Astrocyte (in vitro differentiated cells and primary cell): ENCODE results near the gene PDZD2. TPM values are rescaled to one million over a fixed set of nuclear protein-coding genes. Genes with fewer than 3 reads are reported as not detected.

Experiments
- DNase-seq: peaks from one replicate; pipeline ENCODE4 v3.0.0-alpha.2; 2010; ENCODE audit warnings: low read depth
- FAIRE-seq: peaks from 2 replicates; lab custom pipeline; 2011; peaks lifted over from hg19 to GRCh38; lab: Jason Lieb, UNC
- H2AFZ ChIP-seq: 2 replicates; pipeline ENCODE4 v1.6.0; 2012; ENCODE audit warnings: low read depth, low read length, inconsistent platforms
- H3K27ac ChIP-seq: 2 replicates; pipeline ENCODE4 v1.5.1; 2011; ENCODE audit warnings: low read depth, low read length, inconsistent platforms
- H3K27me3 ChIP-seq: 2 replicates; pipeline ENCODE4 v1.6.0; 2011; ENCODE audit warnings: low read length, inconsistent platforms; ENCODE audit not compliant: insufficient read depth
- H3K36me3 ChIP-seq: 2 replicates; pipeline ENCODE4 v1.5.1; 2011; ENCODE audit warnings: low read length, inconsistent platforms; ENCODE audit not compliant: insufficient read depth
- H3K4me1 ChIP-seq: 2 replicates; pipeline ENCODE4 v1.5.1; 2011; ENCODE audit warnings: low read length, inconsistent platforms; ENCODE audit not compliant: insufficient read depth
- H3K4me2 ChIP-seq: 2 replicates; pipeline ENCODE4 v1.6.0; 2012; ENCODE audit warnings: low read length, inconsistent platforms
- H3K4me3 ChIP-seq: 2 replicates; pipeline ENCODE4 v1.5.1; 2011; ENCODE audit warnings: low read depth, mild to moderate bottlenecking, low read length, inconsistent platforms; ENCODE audit not compliant: insufficient read depth
- H3K79me2 ChIP-seq: 2 replicates; pipeline ENCODE4 v1.6.0; 2012; ENCODE audit warnings: mild to moderate bottlenecking, low read length, inconsistent platforms; ENCODE audit not compliant: insufficient read depth
- H3K9ac ChIP-seq: 2 replicates; pipeline ENCODE4 v1.6.0; 2012; ENCODE audit warnings: mild to moderate bottlenecking, low read length, inconsistent platforms
- H3K9me3 ChIP-seq: 2 replicates; pipeline ENCODE4 v1.5.1; 2012; ENCODE audit warnings: low read depth, mild to moderate bottlenecking, low read length, inconsistent platforms; ENCODE audit not compliant: insufficient read depth
- H4K20me1 ChIP-seq: 2 replicates; pipeline ENCODE4 v1.6.0; 2012; ENCODE audit warnings: low read length, inconsistent platforms; ENCODE audit not compliant: insufficient read depth
- H3K27ac Mint-ChIP-seq: one replicate; pipeline ENCODE4 v1.8.0; 2021; ENCODE audit warnings: mild to moderate bottlenecking, mixed read lengths; ENCODE audit not compliant: unreplicated experiment
- H3K27me3 Mint-ChIP-seq: one replicate; pipeline ENCODE4 v1.8.0; 2021; ENCODE audit warnings: low read depth, mixed read lengths; ENCODE audit not compliant: unreplicated experiment
- H3K36me3 Mint-ChIP-seq: one replicate; pipeline ENCODE4 v1.8.0; 2021; ENCODE audit warnings: low read depth, mixed read lengths; ENCODE audit not compliant: unreplicated experiment
- H3K4me1 Mint-ChIP-seq: one replicate; pipeline ENCODE4 v1.8.0; 2021; ENCODE audit warnings: low read depth, mixed read lengths; ENCODE audit not compliant: unreplicated experiment
- H3K4me3 Mint-ChIP-seq: one replicate; pipeline ENCODE4 v1.8.0; 2021; ENCODE audit warnings: mild to moderate bottlenecking, moderate library complexity, mixed read lengths; ENCODE audit not compliant: unreplicated experiment
- H3K9me3 Mint-ChIP-seq: one replicate; pipeline ENCODE4 v1.8.0; 2021; ENCODE audit warnings: mild to moderate bottlenecking, mixed read lengths; ENCODE audit not compliant: unreplicated experiment
- EZH2 ChIP-seq: IDR thresholded peaks from 2 replicates; pipeline ENCODE4 v1.6.1; 2012; ENCODE audit warnings: mild to moderate bottlenecking, low read length, inconsistent platforms; ENCODE audit not compliant: insufficient read depth
- total RNA-seq: library from RNA; stranded (reverse); gene quantifications from 2 replicates; pipeline ENCODE4 v1.2.1, GENCODE V29; 2021
- TF ChIP-seq, protein P1 (sequence below): IDR thresholded peaks from 2 replicates; pipeline ENCODE4 v1.5.1; 2011; ENCODE audit warnings: low read depth, mild to moderate bottlenecking, inconsistent platforms, low read length, moderate library complexity; ENCODE audit not compliant: insufficient read depth

Gene PDZD2
- total RNA-seq, 1 donor from 2014 or later, result 10.3 TPM

DNA sequence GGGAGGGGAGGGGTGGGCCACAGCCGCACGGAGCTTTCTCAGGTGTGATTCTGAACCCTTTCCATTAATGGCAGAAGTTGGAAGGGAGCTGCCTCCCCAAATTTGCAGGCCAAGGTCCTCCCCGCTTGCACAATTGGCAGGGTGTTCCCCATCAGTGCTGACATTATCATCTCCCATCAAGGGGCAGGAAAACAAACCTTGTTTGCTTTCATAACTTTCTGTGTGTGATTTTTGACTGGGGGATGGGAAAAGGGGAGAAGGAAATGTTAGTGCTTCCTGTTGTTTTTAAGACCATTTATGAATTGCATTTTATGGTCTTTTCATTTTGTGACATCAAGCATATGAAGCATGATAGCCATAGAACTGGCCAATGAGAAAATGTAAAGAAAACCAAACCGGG is 292.9 kb downstream of the PDZD2 start:
- no peaks in the 10 kb centered on the region for H3K27me3 Mint-ChIP-seq
- no peaks in the 10 kb centered on the region for H3K9me3 ChIP-seq
- no peak overlapping the region for H3K4me3 ChIP-seq
- H3K27ac Mint-ChIP-seq, result no peak overlapping the region
- no peaks in the 10 kb centered on the region for H3K4me1 ChIP-seq
- H3K79me2 ChIP-seq, result no peaks in the 10 kb centered on the region
- TF ChIP-seq, protein P1, sequence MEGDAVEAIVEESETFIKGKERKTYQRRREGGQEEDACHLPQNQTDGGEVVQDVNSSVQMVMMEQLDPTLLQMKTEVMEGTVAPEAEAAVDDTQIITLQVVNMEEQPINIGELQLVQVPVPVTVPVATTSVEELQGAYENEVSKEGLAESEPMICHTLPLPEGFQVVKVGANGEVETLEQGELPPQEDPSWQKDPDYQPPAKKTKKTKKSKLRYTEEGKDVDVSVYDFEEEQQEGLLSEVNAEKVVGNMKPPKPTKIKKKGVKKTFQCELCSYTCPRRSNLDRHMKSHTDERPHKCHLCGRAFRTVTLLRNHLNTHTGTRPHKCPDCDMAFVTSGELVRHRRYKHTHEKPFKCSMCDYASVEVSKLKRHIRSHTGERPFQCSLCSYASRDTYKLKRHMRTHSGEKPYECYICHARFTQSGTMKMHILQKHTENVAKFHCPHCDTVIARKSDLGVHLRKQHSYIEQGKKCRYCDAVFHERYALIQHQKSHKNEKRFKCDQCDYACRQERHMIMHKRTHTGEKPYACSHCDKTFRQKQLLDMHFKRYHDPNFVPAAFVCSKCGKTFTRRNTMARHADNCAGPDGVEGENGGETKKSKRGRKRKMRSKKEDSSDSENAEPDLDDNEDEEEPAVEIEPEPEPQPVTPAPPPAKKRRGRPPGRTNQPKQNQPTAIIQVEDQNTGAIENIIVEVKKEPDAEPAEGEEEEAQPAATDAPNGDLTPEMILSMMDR, result no peak
- TF ChIP-seq EZH2, result no peak
- H3K27me3 ChIP-seq, result peaks cover 3% of the 10 kb centered on the region
- H3K9ac ChIP-seq, result no peak overlapping the region
- no peak for FAIRE-seq
- no peaks in the 10 kb centered on the region for H3K36me3 Mint-ChIP-seq
- H2AFZ ChIP-seq, result no peak overlapping the region
- no peak for DNase-seq
- H3K4me2 ChIP-seq, result no peak overlapping the region
- H4K20me1 ChIP-seq, result no peaks in the 10 kb centered on the region
- no peaks in the 10 kb centered on the region for H3K36me3 ChIP-seq
- no peak overlapping the region for H3K4me3 Mint-ChIP-seq
- no peak overlapping the region for H3K27ac ChIP-seq
- H3K9me3 Mint-ChIP-seq, result no peaks in the 10 kb centered on the region
- H3K4me1 Mint-ChIP-seq, result peaks cover 2% of the 10 kb centered on the region

DNA sequence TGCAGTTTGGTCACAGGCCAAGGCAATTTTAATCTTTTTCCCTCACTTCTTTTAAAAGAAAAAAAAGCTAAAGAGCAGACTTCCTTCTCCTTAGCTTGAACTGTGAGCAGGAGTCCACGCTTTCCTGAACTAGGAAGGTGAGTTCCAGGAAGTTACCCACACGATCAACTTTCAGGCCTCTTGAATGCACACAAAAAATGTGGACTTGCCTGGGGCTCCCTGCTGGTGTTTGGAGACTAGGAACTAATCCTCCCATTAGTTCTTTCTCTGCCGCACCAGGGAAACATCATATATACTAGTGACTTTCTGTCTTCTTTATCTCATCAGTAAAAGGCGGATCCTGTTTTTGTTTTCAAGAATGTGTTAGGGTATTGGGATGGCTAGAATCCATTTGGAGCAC is 295.2 kb downstream of the PDZD2 start:
- no peaks in the 10 kb centered on the region for H3K4me1 ChIP-seq
- H3K4me1 Mint-ChIP-seq, result peaks cover 2% of the 10 kb centered on the region
- H3K36me3 Mint-ChIP-seq, result no peaks in the 10 kb centered on the region
- no peak overlapping the region for H3K4me3 ChIP-seq
- TF ChIP-seq EZH2, result no peak
- TF ChIP-seq, protein P1, result no peak
- FAIRE-seq (no peak), DNase-seq (no peak)
- no peak overlapping the region for H3K27ac Mint-ChIP-seq
- no peaks in the 10 kb centered on the region for H3K9me3 Mint-ChIP-seq
- no peaks in the 10 kb centered on the region for H3K79me2 ChIP-seq
- H3K27me3 Mint-ChIP-seq, result no peaks in the 10 kb centered on the region
- H3K9me3 ChIP-seq, result no peaks in the 10 kb centered on the region
- no peak overlapping the region for H3K4me3 Mint-ChIP-seq
- no peaks in the 10 kb centered on the region for H4K20me1 ChIP-seq
- no peaks in the 10 kb centered on the region for H3K36me3 ChIP-seq
- H3K27ac ChIP-seq, result no peak overlapping the region
- no peak overlapping the region for H2AFZ ChIP-seq
- no peak overlapping the region for H3K9ac ChIP-seq
- no peak overlapping the region for H3K4me2 ChIP-seq
- H3K27me3 ChIP-seq, result peaks cover 3% of the 10 kb centered on the region

DNA sequence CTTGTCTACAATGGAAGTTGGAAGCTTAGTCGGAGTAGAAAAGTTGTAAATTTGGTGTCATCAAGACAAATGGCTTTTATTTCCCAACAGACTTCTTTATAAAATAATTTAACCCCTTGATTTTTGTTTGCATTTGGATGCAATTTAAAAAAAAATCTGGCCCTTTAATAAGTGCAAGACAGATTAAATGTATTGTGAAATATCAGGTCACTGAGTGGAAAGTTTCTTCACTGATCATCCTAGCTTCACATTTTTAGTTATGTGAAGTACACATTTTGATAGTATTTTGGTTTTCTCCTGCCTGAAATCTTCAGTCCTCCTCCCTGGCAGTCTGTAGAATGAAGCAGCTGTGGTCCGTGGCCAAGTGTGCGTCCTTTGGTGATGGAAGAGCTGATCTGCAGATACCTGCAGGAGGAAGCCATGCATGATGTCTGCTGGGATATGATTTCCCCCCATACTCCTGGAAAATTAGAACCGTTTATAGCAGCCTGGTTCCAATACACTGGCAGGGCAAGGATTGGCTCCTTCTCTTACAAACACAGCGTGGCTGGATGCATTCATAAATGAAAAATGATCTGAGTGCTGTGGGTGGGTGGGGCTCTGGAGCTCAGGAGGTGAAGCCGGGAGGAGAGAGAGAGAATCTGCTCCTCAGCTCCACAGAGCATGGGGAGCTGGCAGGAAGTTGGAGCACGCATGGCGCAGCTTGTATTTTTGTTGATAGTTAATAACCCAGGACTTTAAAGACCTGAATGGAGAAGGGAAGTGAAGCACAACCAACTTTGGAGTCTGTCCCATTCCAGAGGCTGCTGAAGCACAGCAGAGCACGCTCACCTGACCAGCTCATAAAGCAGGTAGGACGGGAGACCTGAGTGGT is 296.8 kb downstream of the PDZD2 start:
- no peaks in the 10 kb centered on the region for H3K36me3 ChIP-seq
- no peaks in the 10 kb centered on the region for H3K27me3 Mint-ChIP-seq
- no peak overlapping the region for H3K27ac ChIP-seq
- FAIRE-seq, result no peak
- no peak overlapping the region for H3K4me3 Mint-ChIP-seq
- no peaks in the 10 kb centered on the region for H3K79me2 ChIP-seq
- no peaks in the 10 kb centered on the region for H3K9me3 ChIP-seq
- H3K9ac ChIP-seq, result no peak overlapping the region
- peaks cover 3% of the 10 kb centered on the region for H3K27me3 ChIP-seq
- no peak overlapping the region for H3K27ac Mint-ChIP-seq
- H3K4me1 ChIP-seq, result no peaks in the 10 kb centered on the region
- no peak for DNase-seq
- no peak overlapping the region for H3K4me2 ChIP-seq
- peaks cover 2% of the 10 kb centered on the region for H3K36me3 Mint-ChIP-seq
- H3K9me3 Mint-ChIP-seq, result no peaks in the 10 kb centered on the region
- peaks cover 2% of the 10 kb centered on the region for H3K4me1 Mint-ChIP-seq
- no peak overlapping the region for H2AFZ ChIP-seq
- no peak overlapping the region for H3K4me3 ChIP-seq
- H4K20me1 ChIP-seq, result no peaks in the 10 kb centered on the region
- no peak for TF ChIP-seq EZH2
- TF ChIP-seq, protein P1, result no peak
